ENCODE data around the gene RPS19BP1.

RPS19BP1 gene

GRCh38 chr22:39512026-39512425, 20.5 kb downstream of the RPS19BP1 start:
- Histone ChIP-seq H3K36me3 (ENCODE audit: control insufficient read depth in 1 of 2, insufficient read depth in 2 of 2, low read length in 2 of 2) (peaks cover 53 to 61% of the 10 kb centered on the region in 2 experiments), H3K9ac (ENCODE audit: low read length) (no peak overlapping the region), H4K8ac (ENCODE audit: low read depth, low read length) (no peak overlapping the region), H3K79me2 (ENCODE audit: control insufficient read depth, insufficient read depth, low read length, poor library complexity) (no peaks in the 10 kb centered on the region), H2BK12ac (ENCODE audit: low read length) (no peak overlapping the region), H3K27me3 (ENCODE audit: insufficient read depth, low read length) (no peaks in the 10 kb centered on the region), H3K4me3 (ENCODE audit: low read depth, low read length) (no peak overlapping the region), H3K18ac (ENCODE audit: low read length) (no peak overlapping the region), H4K91ac (ENCODE audit: low read depth, low read length) (no peak overlapping the region), H4K12ac (ENCODE audit: low read depth, low read length) (no peak overlapping the region), H3K79me1 (ENCODE audit: low read length) (no peaks in the 10 kb centered on the region), H3K4ac (ENCODE audit: low read depth, low read length) (no peak overlapping the region), H2BK5ac (ENCODE audit: low read depth, low read length, poor library complexity) (no peak overlapping the region), H2AFZ (ENCODE audit: insufficient read depth, low read length, poor library complexity) (no peak overlapping the region), H2AK5ac (ENCODE audit: low read length) (no peak overlapping the region), H3K9me3 (ENCODE audit: insufficient read depth, low read depth, low read length) (peaks cover 1% of the 10 kb centered on the region), H3K23ac (ENCODE audit: low read length) (no peak overlapping the region), H3K4me2 (ENCODE audit: low read length) (no peak overlapping the region), H3K4me1 (ENCODE audit: control insufficient read depth in 1 of 2, insufficient read depth in 2 of 2, low read length in 2 of 2) (no peaks in the 10 kb centered on the region), H2BK120ac (ENCODE audit: insufficient read depth, low read length, poor library complexity) (no peak overlapping the region), H3K27ac (ENCODE audit: low read depth, low read length) (no peak overlapping the region), H3K14ac (ENCODE audit: low read length) (no peak overlapping the region)
- WGBS (ENCODE audit: extremely low coverage, insufficient coverage, insufficient read length) = no CpG with 5 or more reads among the region's 10 CpGs
- DNase-seq = no peak

- peaks cover 1% of the 10 kb centered on the region for H3K9me3 ChIP-seq (ENCODE audit: insufficient read depth, low read depth, low read length)
- H2BK5ac ChIP-seq (ENCODE audit: low read depth, low read length, poor library complexity) = no peak overlapping the region
- H3K27me3 ChIP-seq (ENCODE audit: insufficient read depth, low read length) = no peaks in the 10 kb centered on the region
- no peaks in the 10 kb centered on the region for H3K79me1 ChIP-seq (ENCODE audit: low read length)
- H2AK5ac ChIP-seq (ENCODE audit: low read length) = no peak overlapping the region
- H3K4me2 ChIP-seq (ENCODE audit: low read length) = no peak overlapping the region
- H3K4me3 ChIP-seq (ENCODE audit: low read depth, low read length) = no peak overlapping the region
- peak overlapping the region; percentile 31 for H3K18ac ChIP-seq (ENCODE audit: low read length)
- no peak overlapping the region for H3K9ac ChIP-seq (ENCODE audit: low read length)
- no peak overlapping the region for H2AFZ ChIP-seq (ENCODE audit: insufficient read depth, low read length, poor library complexity)
- 100% methylated on average over 3 of the region's 13 CpGs for WGBS (ENCODE audit: extremely low coverage, insufficient coverage, insufficient read length)
- no peak overlapping the region for H3K27ac ChIP-seq (ENCODE audit: low read depth, low read length)
- H3K79me2 ChIP-seq (ENCODE audit: control insufficient read depth, insufficient read depth, low read length, poor library complexity) = no peaks in the 10 kb centered on the region
- H3K14ac ChIP-seq (ENCODE audit: low read length) = no peak overlapping the region
- H4K12ac ChIP-seq (ENCODE audit: low read depth, low read length) = no peak overlapping the region
- H2BK120ac ChIP-seq (ENCODE audit: insufficient read depth, low read length, poor library complexity) = no peak overlapping the region
- H3K23ac ChIP-seq (ENCODE audit: low read length) = peak overlapping the region; percentile 12
- H4K91ac ChIP-seq (ENCODE audit: low read depth, low read length) = no peak overlapping the region
- DNase-seq = peak in 1 of 2 donors; percentile 61
- no peak overlapping the region for H3K4ac ChIP-seq (ENCODE audit: low read depth, low read length)
- H2BK12ac ChIP-seq (ENCODE audit: low read length) = no peak overlapping the region
- no peak overlapping the region for H4K8ac ChIP-seq (ENCODE audit: low read depth, low read length)
- H3K4me1 ChIP-seq (ENCODE audit: control insufficient read depth in 1 of 2, insufficient read depth in 2 of 2, low read length in 2 of 2) = no peaks in the 10 kb centered on the region
- peaks cover 55 to 65% of the 10 kb centered on the region in 2 experiments for H3K36me3 ChIP-seq (ENCODE audit: control insufficient read depth in 1 of 2, insufficient read depth in 2 of 2, low read length in 2 of 2)
These were observed 21.3 kb downstream of the RPS19BP1 start for GRCh38 chr22:39511226-39511625.

- Histone ChIP-seq H2BK12ac (ENCODE audit: low read length) (no peak overlapping the region), H2AK5ac (ENCODE audit: low read length) (no peak overlapping the region), H3K27me3 (ENCODE audit: insufficient read depth, low read length) (no peaks in the 10 kb centered on the region), H3K9me3 (ENCODE audit: insufficient read depth, low read depth, low read length) (peaks cover 1% of the 10 kb centered on the region), H4K8ac (ENCODE audit: low read depth, low read length) (no peak overlapping the region), H3K4me3 (ENCODE audit: low read depth, low read length) (no peak overlapping the region), H4K91ac (ENCODE audit: low read depth, low read length) (no peak overlapping the region), H4K12ac (ENCODE audit: low read depth, low read length) (no peak overlapping the region), H3K79me1 (ENCODE audit: low read length) (no peaks in the 10 kb centered on the region), H2BK120ac (ENCODE audit: insufficient read depth, low read length, poor library complexity) (no peak overlapping the region), H3K4ac (ENCODE audit: low read depth, low read length) (no peak overlapping the region), H3K4me2 (ENCODE audit: low read length) (no peak overlapping the region), H3K9ac (ENCODE audit: low read length) (no peak overlapping the region), H3K23ac (ENCODE audit: low read length) (no peak overlapping the region), H3K36me3 (ENCODE audit: control insufficient read depth in 1 of 2, insufficient read depth in 2 of 2, low read length in 2 of 2) (peaks cover 60 to 71% of the 10 kb centered on the region in 2 experiments), H3K4me1 (ENCODE audit: control insufficient read depth in 1 of 2, insufficient read depth in 2 of 2, low read length in 2 of 2) (no peaks in the 10 kb centered on the region), H3K79me2 (ENCODE audit: control insufficient read depth, insufficient read depth, low read length, poor library complexity) (no peaks in the 10 kb centered on the region), H3K27ac (ENCODE audit: low read depth, low read length) (no peak overlapping the region), H3K14ac (ENCODE audit: low read length) (no peak overlapping the region), H2BK5ac (ENCODE audit: low read depth, low read length, poor library complexity) (no peak overlapping the region), H2AFZ (ENCODE audit: insufficient read depth, low read length, poor library complexity) (no peak overlapping the region), H3K18ac (ENCODE audit: low read length) (no peak overlapping the region)
- no peak for DNase-seq
- WGBS (ENCODE audit: extremely low coverage, insufficient coverage, insufficient read length) = no CpG with 5 or more reads among the region's 4 CpGs
These were observed 21.9 kb downstream of the RPS19BP1 start for GRCh38 chr22:39510529-39511149.

- Histone ChIP-seq H3K4me1 (ENCODE audit: control insufficient read depth in 1 of 2, insufficient read depth in 2 of 2, low read length in 2 of 2) (no peaks in the 10 kb centered on the region), H4K8ac (ENCODE audit: low read depth, low read length) (no peak overlapping the region), H2BK12ac (ENCODE audit: low read length) (no peak overlapping the region), H2AFZ (ENCODE audit: insufficient read depth, low read length, poor library complexity) (no peak overlapping the region), H4K91ac (ENCODE audit: low read depth, low read length) (no peak overlapping the region), H3K9me3 (ENCODE audit: insufficient read depth, low read depth, low read length) (peaks cover under 1% of the 10 kb centered on the region), H2BK5ac (ENCODE audit: low read depth, low read length, poor library complexity) (no peak overlapping the region), H3K79me2 (ENCODE audit: control insufficient read depth, insufficient read depth, low read length, poor library complexity) (no peaks in the 10 kb centered on the region), H3K23ac (ENCODE audit: low read length) (no peak overlapping the region), H3K4ac (ENCODE audit: low read depth, low read length) (no peak overlapping the region), H3K14ac (ENCODE audit: low read length) (no peak overlapping the region), H3K4me2 (ENCODE audit: low read length) (no peak overlapping the region), H3K27ac (ENCODE audit: low read depth, low read length) (no peak overlapping the region), H3K18ac (ENCODE audit: low read length) (no peak overlapping the region), H3K27me3 (ENCODE audit: insufficient read depth, low read length) (no peaks in the 10 kb centered on the region), H3K36me3 (ENCODE audit: control insufficient read depth in 1 of 2, insufficient read depth in 2 of 2, low read length in 2 of 2) (peaks cover 58 to 67% of the 10 kb centered on the region in 2 experiments), H3K9ac (ENCODE audit: low read length) (no peak overlapping the region), H3K4me3 (ENCODE audit: low read depth, low read length) (no peak overlapping the region), H4K12ac (ENCODE audit: low read depth, low read length) (no peak overlapping the region), H2BK120ac (ENCODE audit: insufficient read depth, low read length, poor library complexity) (no peak overlapping the region), H3K79me1 (ENCODE audit: low read length) (no peaks in the 10 kb centered on the region), H2AK5ac (ENCODE audit: low read length) (no peak overlapping the region)
- no CpG with 5 or more reads among the region's 4 CpGs for WGBS (ENCODE audit: extremely low coverage, insufficient coverage, insufficient read length)
- DNase-seq = no peak
These were observed 24.2 kb downstream of the RPS19BP1 start for GRCh38 chr22:39508393-39508792.

Data from trophoblast cell (in vitro differentiated cells and primary cell).